HG03280 (cell line): Measurements from ENCODE around the gene ZNF764.
"Not testable (repeated sequence)": the region's sequence is repeated elsewhere in the genome, so short reads cannot be mapped to it uniquely, and the experiment has no call there.

Source experiments
- ATAC-seq: cut with Tn5 transposase; IDR thresholded peaks from one replicate; pipeline ENCODE4 v1.9.1; 2021; ENCODE audit warnings: mild to moderate bottlenecking, moderate library complexity; ENCODE audit not compliant: unreplicated experiment

Gene ZNF764

DNA sequence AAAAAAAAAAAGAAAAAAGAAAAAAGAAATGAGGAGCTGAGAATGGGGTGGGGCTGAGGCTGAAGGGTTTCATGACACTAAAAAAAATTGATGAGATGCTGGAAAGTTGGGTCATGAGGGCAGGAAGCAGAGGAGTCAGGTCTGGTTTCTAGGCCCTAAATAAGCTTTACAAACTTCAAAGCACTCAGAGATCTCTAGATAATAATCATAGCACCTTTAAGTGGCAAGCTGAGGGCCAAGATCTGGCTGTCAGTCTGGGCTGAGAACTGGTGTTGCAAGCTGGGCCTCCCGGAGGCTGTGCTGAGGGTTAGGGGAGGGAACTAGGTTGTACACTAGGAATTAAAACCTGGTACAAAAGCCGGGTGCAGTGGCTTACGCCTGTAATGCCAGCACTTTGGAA, 6.4 kb downstream of the ZNF764 start:
- no peak for ATAC-seq

DNA sequence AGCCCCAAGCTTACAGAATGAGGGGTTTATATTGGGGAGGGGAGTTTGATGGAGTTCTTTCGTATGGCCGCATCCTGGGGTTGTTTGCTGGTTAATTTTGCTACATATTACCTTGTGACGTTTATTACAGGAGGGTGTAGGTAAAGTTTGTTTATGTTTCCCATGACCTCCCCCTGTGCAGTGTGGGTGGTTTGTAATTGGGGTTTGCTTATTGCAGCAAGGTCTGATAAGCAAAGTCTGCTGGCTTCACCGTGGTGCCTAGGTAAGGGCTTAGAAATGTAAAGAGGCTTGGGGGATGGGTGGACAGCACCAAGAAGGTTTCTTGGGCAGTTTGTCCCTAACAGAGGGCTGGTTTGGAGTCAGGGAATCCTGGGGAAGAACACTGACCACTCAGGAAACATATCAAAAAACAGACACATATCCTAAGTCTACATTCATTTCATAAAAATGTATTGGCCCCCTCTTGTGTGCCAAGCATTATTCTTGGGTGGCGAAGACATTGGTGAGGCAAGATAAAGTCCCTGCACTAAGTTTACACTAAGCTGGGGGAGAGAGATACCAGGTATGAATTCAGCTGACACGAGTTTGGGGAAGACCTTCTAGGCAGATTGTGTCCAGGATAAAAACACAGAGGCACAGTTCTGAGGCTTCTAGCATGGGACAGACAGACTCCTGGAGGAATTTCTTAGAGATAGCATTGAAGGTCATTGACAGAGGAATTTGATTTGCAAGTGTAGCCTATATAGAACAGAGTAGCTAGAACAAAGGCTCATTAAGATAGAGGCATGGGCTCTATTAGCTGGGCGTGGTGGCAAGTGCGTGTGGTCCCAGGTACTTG, 9.5 kb downstream of the ZNF764 start:
- no peak for ATAC-seq

DNA sequence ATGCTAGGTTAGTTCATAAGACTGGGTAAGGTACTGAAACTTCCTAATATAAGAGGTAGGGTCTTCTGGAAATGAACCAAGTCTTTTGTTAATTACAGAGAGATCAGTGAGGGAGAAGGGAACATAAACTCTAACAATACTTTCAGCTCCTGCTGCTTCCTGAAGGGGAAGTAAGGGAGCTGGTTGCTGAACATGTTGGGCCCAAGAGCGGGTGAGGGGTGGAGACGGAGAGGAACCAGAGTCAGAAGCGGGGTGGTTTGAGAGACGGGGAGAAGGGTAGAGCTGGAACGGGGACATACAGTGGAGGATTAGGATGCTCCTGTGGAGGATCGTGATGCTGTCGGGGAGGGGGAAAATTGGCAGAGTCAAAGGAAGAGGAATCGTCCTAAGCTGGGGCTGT, 12.1 kb downstream of the ZNF764 start:
- no peak for ATAC-seq

DNA sequence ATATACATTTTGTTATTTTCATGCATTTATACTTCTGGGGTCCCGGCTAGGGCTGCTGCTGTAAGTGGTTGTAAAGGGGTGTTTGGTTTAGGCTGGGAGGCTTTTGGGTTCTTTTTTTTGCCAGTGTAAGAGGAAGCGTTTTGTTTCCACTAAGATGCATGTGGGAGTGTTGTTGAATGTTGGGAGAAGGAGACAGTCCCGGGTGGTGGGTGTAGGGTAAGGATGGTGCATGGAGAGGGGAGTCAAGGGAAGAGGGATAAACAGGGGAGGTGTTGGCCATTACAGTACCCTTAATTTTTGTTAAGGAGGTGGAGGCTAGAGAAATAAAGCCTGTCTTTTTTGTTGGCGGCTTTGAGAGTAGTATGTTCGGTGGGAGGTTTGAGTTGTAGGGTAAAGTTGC, 15.1 kb downstream of the ZNF764 start:
- ATAC-seq = no peak

- ATAC-seq = no peak
These were observed 16.5 kb downstream of the ZNF764 start for GRCh38 chr16:30541502-30542329.

- not testable (repeated sequence) for ATAC-seq
These were observed 17.2 kb downstream of the ZNF764 start for GRCh38 chr16:30540916-30541464.

GRCh38 chr16:30539986-30540526, 18.1 kb downstream of the ZNF764 start:
- not testable (repeated sequence) for ATAC-seq

DNA sequence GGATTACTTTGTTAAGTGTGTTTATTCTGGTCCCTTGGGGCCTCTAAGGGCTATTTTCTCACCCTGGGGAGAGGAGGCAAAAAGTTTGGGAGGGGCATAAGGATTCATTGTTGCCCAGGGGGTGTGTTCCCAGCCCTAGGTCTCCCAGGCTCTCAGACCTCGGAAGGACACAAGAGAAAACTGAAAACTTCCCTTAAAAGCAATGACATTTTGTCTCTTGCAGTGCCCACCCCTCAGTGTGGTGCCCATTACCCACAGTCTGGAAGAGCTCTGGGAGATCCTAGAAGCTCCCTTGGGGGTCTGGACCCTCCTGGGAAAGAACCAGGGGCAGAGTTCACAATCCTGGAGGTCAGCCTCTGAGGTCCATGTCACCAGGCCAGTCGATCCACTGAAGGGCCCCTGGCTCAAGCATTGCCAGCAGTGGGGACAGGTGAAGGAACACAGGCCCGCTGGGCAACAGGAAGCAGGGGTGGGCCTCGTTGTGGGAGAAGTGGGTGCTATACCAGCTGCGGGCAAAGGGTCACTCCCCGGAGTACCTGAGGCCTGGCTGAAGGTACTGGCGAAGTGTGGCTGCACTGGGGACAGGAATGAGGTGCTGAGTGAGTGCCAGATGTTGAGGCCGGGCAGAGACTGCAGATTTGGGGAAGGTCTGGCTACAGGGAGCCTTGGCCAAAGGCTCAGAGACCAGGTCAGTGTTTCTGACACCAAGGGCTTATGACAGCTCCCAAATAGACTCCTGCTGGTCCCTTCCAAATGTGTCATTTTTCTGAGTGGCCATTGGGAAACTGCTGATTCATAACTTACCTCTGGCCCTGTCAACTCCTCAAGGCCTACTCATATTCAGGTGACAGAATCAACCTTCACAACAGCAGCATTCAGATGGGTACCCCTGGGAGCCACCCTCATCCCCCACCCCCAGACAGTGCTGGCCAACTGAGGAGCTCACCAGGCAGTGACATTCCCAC, 18.9 kb downstream of the ZNF764 start:
- ATAC-seq = no peak

GRCh38 chr16:30536391-30537024, 21.7 kb downstream of the ZNF764 start:
- not testable (repeated sequence) for ATAC-seq

DNA sequence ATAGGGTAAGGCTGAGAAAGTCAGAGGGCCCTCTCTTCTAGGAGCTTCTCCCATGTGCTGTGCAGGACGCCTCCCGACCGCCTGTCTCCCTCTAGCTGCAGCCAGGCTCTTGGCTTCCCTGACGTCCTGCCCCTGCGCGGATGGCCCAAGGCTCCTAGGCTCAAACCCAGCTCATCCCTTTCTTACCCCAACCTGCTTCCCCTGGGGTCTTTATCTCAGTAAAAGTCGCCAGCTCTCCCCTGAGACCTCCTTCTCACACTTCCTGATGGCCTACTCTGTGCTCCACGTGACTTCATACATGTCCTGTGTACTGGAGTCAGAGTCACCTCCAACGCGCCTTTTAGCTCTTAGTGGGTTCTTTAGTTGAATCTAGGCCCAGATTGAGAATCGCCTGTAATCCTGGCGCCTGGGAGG, 22.4 kb downstream of the ZNF764 start:
- peak; percentile 40 for ATAC-seq

DNA sequence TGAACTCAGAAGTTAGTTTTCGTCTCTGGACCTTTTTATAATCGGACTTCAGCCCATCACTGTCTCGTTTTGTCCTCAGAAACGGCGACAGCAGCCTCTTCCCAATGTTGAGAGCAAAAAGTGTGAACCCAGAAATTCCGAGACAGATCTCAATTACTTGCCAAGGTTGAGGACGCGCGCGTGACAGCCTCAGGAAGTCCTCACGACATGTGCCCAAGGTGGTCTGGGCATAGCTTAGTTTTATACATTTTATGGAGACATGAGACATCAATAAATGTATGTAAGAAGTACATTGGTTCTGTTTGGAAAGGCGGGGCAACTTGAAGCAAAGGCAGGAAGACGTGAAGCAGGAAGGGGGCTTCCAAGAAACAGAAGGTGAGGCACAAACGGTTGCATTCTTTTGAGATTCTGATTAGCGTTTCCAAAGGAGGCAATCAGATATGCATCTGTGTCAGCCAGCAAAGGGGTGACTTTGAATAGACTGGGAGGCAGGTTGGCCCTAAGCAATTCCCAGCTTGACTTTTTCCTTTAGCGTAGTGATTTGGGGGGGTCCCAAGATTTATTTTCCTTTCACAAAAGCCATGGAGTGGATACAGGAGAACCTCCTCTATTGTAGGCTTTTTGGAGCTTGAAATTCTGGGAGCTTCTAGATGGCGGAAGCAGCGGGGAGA, 22.9 kb downstream of the ZNF764 start:
- peak; percentile 5 for ATAC-seq

DNA sequence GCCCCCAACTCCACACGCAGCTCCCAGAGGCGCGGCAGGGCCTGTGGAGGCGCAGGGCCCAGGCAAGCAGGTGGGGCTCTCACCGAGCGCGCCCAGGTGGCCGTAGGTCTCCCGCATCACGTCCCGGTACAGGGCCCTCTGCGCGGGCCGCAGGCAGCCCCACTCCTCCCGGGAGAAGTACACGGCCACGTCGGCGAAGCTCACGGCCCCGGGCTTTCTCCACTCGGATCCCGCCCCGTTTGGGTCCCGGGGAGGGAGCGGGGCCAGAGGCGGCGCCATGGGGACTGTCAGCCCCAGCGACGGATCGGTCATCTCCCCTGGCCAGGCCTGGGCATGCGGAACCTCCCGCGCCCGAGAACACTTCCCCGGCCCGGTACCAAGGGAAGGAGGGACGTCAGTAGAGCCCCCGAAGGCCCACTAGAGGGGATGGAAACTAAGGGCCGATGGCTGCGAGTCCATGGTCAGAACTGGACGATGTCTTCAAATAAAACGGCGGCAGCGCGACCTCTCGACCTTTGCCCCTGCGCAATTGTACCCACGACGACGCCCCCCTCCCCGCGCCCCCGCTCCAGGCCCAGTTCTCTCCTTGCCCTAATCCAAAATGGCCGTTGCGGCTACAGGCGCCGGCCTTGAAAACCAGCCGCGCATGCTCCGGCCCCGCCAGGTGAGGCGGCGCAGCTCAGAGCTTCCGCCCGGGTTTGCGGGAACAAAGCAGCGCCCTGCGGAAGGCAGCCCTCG, 23.6 kb downstream of the ZNF764 start, which contains the start of gene ZNF747:
Gene ZNF747, minus strand, starts transcription at position 491 of the 738 bp plus-strand sequence. Its CDS starts 179 bp downstream, at position 312.
- ATAC-seq = peak; percentile 72

DNA sequence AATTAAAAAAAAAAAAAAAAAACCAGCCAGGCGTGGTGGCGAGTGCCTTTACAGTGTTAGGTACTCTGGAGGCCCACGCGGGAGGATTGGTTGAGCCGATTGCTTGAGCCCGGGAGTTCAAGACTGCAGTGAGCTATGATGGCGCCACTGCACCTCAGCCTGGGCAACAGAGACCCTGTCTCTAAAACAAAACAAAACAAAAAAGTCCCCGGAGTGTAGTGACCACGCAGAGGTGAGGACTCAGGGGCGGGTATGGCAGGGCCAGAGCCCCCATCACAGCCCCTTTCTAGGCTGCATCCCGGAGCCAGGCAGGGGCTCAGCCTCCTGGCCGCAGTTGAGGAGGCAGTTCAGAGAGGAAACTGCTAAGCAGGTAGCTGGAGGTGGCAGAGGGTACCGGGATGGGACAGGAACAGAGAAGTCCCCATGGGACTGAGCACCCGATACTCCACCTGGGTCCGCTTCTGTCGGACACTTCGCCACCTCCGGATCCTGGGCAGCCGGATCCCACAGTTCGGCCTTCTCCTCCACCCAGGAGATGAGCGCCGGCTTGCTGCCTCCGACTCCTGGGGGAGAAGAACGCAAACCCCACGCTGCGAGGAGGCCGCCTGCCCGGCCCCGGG, 24.3 kb downstream of the ZNF764 start:
- ATAC-seq = peak; percentile 4

- ATAC-seq = no peak
These were observed 25.0 kb downstream of the ZNF764 start for GRCh38 chr16:30533146-30533522.

DNA sequence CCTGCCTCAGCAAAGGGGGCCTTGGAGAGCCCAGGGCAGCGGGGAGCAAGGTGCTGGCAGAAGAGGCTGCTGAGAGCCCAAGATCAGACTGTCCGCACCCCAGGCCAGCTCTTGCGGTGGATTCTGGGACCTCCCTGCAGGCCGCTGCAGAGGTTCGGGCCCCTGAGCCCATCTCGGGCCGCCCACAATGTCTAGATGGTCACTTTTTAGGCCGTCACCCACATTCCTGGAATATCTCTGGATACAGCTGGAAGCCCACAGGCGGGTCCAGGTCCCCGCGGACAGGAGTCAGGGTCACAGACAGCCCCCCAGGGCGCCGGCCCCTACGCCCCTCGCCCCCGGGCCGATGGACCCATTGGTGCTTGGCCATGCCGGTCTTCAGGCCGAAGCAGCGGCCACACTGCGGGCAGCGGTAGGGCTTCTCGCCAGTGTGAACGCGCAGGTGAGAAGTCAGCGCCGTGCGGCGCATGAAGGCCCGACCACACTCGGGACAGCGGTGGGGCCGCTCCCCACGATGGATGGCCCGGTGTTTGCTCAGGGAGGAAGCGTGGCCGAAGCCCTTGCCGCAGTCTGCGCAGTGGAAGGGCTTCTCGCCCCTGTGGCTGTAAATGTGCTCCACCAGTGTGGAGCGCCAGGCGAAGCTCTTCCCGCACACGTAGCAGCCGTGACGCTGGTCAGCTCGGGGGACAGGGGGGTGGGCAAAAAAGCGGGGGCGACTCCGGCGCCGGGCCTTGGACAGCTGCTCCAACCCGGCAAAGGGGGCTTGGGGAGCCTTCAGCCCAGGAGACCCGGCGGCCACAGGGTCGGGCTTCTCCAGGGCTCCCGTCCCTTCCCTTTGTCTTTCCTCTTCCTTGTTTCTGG, 25.7 kb downstream of the ZNF764 start:
- ATAC-seq = no peak

DNA sequence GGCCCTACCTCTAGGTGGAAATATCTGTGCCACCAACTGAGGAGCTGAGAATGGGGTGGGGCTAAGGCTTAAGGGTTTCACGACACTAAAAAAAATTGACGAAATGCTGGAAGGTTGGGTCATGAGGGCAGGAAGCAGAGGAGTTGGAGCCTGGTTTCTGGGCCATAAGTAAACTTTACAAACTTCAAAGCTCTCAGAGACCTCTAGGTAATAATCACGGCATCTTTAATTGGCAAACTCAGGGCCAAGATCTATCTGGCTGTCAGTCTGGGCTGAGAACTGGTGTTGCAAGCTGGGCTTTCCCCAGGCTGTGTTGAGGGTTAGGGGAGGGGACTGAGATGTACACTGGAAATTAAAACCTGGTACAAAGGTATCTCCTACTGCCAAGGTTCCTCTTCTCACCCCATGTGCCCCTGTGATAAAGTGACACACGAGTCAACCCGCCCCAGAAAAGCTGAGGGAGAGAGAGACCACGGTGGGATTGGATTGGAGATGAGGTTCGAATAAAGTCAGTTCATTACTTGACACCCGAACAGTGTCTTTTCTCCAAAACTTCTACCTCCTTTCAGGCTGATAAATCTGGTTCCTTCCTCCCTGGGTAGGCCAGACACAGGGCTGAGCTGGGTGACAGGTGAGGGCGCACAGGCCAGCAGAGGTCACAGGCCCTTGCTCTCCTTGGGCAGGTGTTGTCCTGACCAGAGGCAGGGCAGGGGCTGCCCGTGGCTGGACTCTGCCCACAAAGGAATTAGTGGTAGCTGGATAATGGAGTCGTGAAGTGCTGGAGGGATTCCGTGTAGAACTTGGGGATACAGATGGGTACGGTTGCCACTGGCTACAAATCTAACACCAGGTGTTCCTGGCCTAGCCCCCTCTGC, 27.8 kb downstream of the ZNF764 start:
- no peak for ATAC-seq
